ENCODE results near the gene TRIM24. TPM values are rescaled to one million over a fixed set of nuclear protein-coding genes. Genes with fewer than 3 reads are reported as not detected.

Gene TRIM24
- total RNA-seq, 2 experiments from 2014 or later, result 14.1 to 16.0 TPM

- no peaks in the 10 kb centered on the region for H3K9me3 Mint-ChIP-seq
- no peaks in the 10 kb centered on the region for H3K4me1 Mint-ChIP-seq (ENCODE audit: low read depth)
- POLR2A ChIA-PET, result no interaction called here
Measured at GRCh38 chr7:138442822-138443221, 17.2 kb upstream of the TRIM24 start.

GRCh38 chr7:138449580-138449979, 10.5 kb upstream of the TRIM24 start:
- no peaks in the 10 kb centered on the region for H3K9me3 Mint-ChIP-seq
- Histone ChIP-seq H3K4me3 (ENCODE audit: low read length) (no peak overlapping the region), H3K27me3 (ENCODE audit: control insufficient read depth in 1 of 2, insufficient read depth in 2 of 2, low read length in 2 of 2) (no peaks in the 10 kb centered on the region), H3K27ac (ENCODE audit: low read depth in 1 of 2, low read length in 2 of 2) (no peak overlapping the region), H3K9me3 (ENCODE audit: control insufficient read depth in 1 of 2, insufficient read depth in 1 of 2, low read length in 2 of 2) (no peaks in the 10 kb centered on the region), H3K4me1 (ENCODE audit: insufficient read depth, low read length) (no peaks in the 10 kb centered on the region), H3K36me3 (ENCODE audit: insufficient read depth, low read length) (no peaks in the 10 kb centered on the region)
- no peaks in the 10 kb centered on the region for H3K36me3 Mint-ChIP-seq (ENCODE audit: low read depth)
- no peaks in the 10 kb centered on the region for H3K4me1 Mint-ChIP-seq (ENCODE audit: low read depth)
- ATAC-seq (ENCODE audit: poor library complexity) (no peak), DNase-seq (peak in 13 of 14 experiments; percentile 15 to 59 (median 35))
- POLR2A ChIA-PET, result no interaction called here
- intact Hi-C loops (cut with DNase I, micrococcal nuclease), result loop anchor here (1.0 to 10.0 kb wide), 3 partner anchors 289 to 545 kb away; no protein-coding TSS in a partner anchor
- CTCF ChIA-PET, result interaction anchor here (0.8 kb wide), 2 partner anchors 289 to 293 kb away, joined by 3 read pairs; no protein-coding TSS in a partner anchor
- H3K27me3 Mint-ChIP-seq, result no peaks in the 10 kb centered on the region
- H3K27ac Mint-ChIP-seq, result no peak overlapping the region
- H3K4me3 Mint-ChIP-seq, result no peak overlapping the region
- TF ChIP-seq CTCF (IDR thresholded peaks at IDR 0.05), result peak; percentile 61

More at GRCh38 chr7:138442822-138443221, 17.2 kb upstream of the TRIM24 start:
- Histone ChIP-seq H3K27ac (ENCODE audit: low read depth in 1 of 2, low read length in 2 of 2) (no peak overlapping the region), H3K27me3 (ENCODE audit: control insufficient read depth in 1 of 2, insufficient read depth in 2 of 2, low read length in 2 of 2) (peaks cover 0 to 4% of the 10 kb centered on the region in 2 experiments), H3K4me3 (ENCODE audit: low read length) (no peak overlapping the region), H3K4me1 (ENCODE audit: insufficient read depth, low read length) (no peaks in the 10 kb centered on the region), H3K9me3 (ENCODE audit: control insufficient read depth in 1 of 2, insufficient read depth in 1 of 2, low read length in 2 of 2) (peaks cover 0 to 12% of the 10 kb centered on the region in 2 experiments), H3K36me3 (ENCODE audit: insufficient read depth, low read length) (no peaks in the 10 kb centered on the region)
- Mint-ChIP-seq H3K36me3 (ENCODE audit: low read depth) (no peaks in the 10 kb centered on the region), H3K27ac (no peak overlapping the region), H3K4me3 (no peak overlapping the region), H3K27me3 (peaks cover 4% of the 10 kb centered on the region)
- CTCF ChIA-PET, result no interaction called here
- intact Hi-C loops (cut with DNase I, micrococcal nuclease), result loop anchor here in 1 of 2 experiments (10.0 kb wide), 1 partner anchor 538 kb away; no protein-coding TSS in a partner anchor
- TF ChIP-seq CTCF (IDR thresholded peaks at IDR 0.05), result no peak
- no peak for DNase-seq
- no peak for ATAC-seq (ENCODE audit: poor library complexity)

DNA sequence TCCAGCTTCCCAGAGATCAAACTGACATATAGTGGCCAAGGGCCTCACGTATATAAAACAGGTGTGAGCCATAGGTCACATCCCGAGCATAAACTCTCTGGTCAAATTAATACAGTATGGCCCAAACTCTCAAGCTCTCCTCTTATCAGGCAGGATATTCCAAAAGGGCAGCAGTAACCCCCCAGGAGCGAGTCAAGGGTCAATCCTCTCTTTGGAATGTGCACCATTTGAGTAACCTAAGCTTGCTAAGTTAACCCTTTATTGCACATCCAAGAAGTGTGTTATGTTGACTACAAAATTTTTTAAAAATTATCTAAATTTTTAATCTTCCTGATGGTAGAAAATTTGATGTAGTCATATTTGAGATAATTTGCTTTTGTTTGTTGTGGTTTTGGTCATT, 4.5 kb upstream of the TRIM24 start:
- H3K4me3 Mint-ChIP-seq, result no peak overlapping the region
- H3K4me1 Mint-ChIP-seq (ENCODE audit: low read depth), result peaks cover 5% of the 10 kb centered on the region
- H3K4me1 ChIP-seq (ENCODE audit: insufficient read depth, low read length), result no peaks in the 10 kb centered on the region
- H3K27me3 ChIP-seq (ENCODE audit: control insufficient read depth in 1 of 2, insufficient read depth in 2 of 2, low read length in 2 of 2), result no peaks in the 10 kb centered on the region
- H3K36me3 ChIP-seq (ENCODE audit: insufficient read depth, low read length), result no peaks in the 10 kb centered on the region
- no peak overlapping the region for H3K27ac ChIP-seq (ENCODE audit: low read depth in 1 of 2, low read length in 2 of 2)
- CTCF ChIA-PET, result no interaction called here
- H3K27me3 Mint-ChIP-seq, result no peaks in the 10 kb centered on the region
- ATAC-seq (ENCODE audit: poor library complexity), result no peak
- no peaks in the 10 kb centered on the region for H3K9me3 Mint-ChIP-seq
- DNase-seq, result no peak
- H3K4me3 ChIP-seq (ENCODE audit: low read length), result no peak overlapping the region
- TF ChIP-seq CTCF (IDR thresholded peaks at IDR 0.05), result no peak
- POLR2A ChIA-PET, result no interaction called here
- intact Hi-C loops (cut with DNase I, micrococcal nuclease), result loop anchor here in 1 of 2 experiments (5.0 to 10.0 kb wide), 4 partner anchors 458 to 1942 kb away; partner anchors contain the start of genes SLC37A3 and UBN2
- H3K9me3 ChIP-seq (ENCODE audit: control insufficient read depth in 1 of 2, insufficient read depth in 1 of 2, low read length in 2 of 2), result no peaks in the 10 kb centered on the region
- no peak overlapping the region for H3K27ac Mint-ChIP-seq
- no peaks in the 10 kb centered on the region for H3K36me3 Mint-ChIP-seq (ENCODE audit: low read depth)
